Uterus (tissue), 2 donors: ENCODE data around the gene HTR4.

Source experiments
- POLR2A ChIP-seq, 2 donors: fragments of 450-650 bp; IDR thresholded peaks; one replicate each; pipeline ENCODE4 v1.6.1; 2016; ENCODE audit warnings: antibody characterized with exemption in 2 of 2, mild to moderate bottlenecking in 1 of 2, moderate library complexity in 1 of 2
- TF ChIP-seq, protein P1 (sequence below), 4 experiments: fragments of 200-600 bp in 2 of 4; fragments of 450-650 bp in 2 of 4; sonication (generic) in 2 of 4; IDR thresholded peaks; one replicate each; pipeline ENCODE4 v1.5.1; 2016 to 2019; ENCODE audit warnings: antibody characterized with exemption in 4 of 4, mild to moderate bottlenecking in 2 of 4, moderate library complexity in 1 of 4

DNA sequence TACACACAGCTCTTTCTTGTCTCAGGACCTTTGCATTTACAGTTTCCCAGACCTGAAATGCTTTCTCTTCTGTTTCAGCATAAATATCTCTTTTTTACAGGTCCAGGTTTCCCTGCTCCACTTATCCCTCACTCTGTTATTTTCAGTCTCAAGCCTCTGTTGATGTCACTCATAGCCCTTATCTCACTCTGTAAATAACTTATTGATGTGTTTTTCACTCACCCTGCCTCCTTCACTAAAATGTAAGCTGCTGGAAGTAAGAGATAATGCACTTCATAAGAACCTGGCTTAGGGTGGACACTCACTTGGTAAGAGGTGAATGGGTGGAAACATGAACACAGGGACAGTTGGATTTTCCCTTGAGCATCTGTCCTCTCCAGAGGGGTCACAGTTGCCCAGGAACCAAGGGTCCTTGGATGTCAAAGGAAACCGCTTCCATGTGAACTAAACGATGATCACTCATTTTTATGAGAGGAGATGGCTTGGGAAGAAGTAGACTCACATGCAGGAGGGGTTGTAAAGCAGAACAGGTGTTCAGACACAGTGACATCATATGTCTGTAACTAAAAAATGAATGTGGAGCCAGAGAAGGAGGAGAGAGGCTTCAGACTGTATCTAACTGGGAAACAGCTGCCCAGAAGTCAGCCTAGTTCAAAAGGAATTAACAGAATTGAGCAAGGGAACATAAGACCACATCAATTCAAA, 5.5 kb upstream of the HTR4 start:
- TF ChIP-seq, protein P1, sequence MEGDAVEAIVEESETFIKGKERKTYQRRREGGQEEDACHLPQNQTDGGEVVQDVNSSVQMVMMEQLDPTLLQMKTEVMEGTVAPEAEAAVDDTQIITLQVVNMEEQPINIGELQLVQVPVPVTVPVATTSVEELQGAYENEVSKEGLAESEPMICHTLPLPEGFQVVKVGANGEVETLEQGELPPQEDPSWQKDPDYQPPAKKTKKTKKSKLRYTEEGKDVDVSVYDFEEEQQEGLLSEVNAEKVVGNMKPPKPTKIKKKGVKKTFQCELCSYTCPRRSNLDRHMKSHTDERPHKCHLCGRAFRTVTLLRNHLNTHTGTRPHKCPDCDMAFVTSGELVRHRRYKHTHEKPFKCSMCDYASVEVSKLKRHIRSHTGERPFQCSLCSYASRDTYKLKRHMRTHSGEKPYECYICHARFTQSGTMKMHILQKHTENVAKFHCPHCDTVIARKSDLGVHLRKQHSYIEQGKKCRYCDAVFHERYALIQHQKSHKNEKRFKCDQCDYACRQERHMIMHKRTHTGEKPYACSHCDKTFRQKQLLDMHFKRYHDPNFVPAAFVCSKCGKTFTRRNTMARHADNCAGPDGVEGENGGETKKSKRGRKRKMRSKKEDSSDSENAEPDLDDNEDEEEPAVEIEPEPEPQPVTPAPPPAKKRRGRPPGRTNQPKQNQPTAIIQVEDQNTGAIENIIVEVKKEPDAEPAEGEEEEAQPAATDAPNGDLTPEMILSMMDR (IDR thresholded peaks at IDR 0.05), result no peak
- no peak for TF ChIP-seq POLR2A (IDR thresholded peaks at IDR 0.05)
